HUDEP-2 (cell line): ENCODE data around the gene RNF145.
"Not testable (repeated sequence)": the region's sequence is repeated elsewhere in the genome, so short reads cannot be mapped to it uniquely, and the experiment has no call there.

Experiments
- DNase-seq, 76 experiments: peaks; one replicate each; lab custom pipeline; 2025; ENCODE audit not compliant: unreplicated experiment in 76 of 76; lab: John Stamatoyannopoulos, UW

Gene RNF145

GRCh38 chr5:159163027-159163700, 46.2 kb downstream of the RNF145 start:
- DNase-seq = no peak

DNA sequence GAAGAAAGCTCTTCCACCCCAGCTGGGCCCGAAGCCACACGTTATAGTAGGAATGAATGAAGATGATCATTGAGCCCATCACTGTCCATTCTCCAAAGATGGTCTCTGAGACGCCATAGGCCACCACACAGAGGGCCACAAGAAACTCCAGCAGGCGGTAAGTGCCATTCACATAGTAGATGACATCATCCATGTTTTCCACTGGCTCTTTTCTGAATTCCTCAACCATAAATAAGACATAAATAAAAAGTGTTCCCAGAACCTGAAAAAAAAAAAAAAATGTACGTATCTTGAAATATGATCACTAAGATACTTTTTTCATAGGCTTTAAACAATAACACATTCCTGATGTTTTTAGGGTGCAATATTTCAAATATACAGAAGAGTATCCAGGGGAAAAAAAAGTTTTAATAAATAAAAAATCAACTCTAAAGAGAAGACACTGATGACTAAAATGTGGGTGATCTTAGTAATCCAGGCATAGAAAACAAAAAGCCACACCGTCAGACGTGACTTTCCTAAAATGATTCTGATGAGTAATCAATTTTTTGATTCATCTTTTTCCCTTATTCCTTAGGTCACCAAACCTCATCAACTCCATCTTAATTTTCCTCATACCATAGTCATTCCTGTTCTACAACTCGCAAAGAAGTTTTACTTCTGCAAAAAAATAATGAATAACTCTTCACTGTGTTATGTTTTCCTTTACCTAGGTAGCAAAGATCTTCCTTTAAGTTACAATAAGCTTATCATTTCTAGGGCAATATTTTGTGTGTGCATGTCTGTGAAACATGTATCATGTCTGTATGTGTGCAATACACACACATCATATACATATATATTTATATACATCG, 47.8 kb downstream of the RNF145 start:
- DNase-seq = no peak

DNA sequence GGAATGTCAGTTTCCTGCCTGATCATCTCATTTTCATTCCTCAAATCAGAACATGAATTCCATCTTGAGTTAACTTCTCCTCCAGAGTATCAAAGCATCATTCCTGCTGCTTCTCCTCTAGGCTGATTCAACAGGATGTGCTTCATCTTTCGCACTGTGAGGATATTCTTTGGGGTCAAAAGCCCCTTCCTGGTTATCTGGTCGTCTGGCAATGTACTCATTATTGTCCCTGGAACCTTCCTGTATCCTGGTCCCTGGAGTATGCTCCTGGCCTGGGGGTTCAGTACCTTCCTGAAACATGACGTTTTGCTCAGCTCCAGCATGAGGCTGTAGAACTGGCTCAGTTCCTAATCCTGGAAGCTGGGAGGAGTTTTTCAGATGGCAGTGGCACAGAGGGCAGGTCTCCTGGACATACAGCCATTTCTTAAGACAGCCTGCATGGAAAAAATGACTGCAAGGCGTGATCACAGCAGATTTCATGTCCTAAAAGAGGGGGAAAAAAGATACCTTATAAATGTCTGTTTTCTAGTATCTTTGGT, 50.7 kb downstream of the RNF145 start:
- not testable (repeated sequence) for DNase-seq

GRCh38 chr5:159157552-159157951, 51.8 kb downstream of the RNF145 start:
- DNase-seq = no peak

GRCh38 chr5:159156426-159157238, 52.7 kb downstream of the RNF145 start:
- DNase-seq = peak in 34 of 76 experiments; percentile 1 to 67 (median 43)

DNA sequence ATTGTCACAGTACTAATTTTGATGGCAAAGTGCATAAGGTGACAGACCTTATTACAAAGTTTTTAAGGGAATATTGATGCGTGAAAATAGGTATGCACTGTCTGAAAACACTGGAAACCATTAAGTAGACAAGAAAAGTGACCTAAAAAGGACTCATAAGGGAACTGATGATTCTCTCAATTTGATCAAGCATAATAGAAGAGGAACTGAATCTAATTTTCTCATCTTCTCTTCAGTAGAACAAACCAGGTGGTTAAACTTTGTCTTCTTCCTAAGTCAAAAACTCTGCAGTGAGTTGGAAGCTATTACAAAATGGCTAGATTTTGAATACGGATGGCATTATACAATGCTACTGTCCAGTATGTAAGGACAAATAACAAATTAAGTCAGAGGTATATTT, 53.4 kb downstream of the RNF145 start:
- DNase-seq = no peak

DNA sequence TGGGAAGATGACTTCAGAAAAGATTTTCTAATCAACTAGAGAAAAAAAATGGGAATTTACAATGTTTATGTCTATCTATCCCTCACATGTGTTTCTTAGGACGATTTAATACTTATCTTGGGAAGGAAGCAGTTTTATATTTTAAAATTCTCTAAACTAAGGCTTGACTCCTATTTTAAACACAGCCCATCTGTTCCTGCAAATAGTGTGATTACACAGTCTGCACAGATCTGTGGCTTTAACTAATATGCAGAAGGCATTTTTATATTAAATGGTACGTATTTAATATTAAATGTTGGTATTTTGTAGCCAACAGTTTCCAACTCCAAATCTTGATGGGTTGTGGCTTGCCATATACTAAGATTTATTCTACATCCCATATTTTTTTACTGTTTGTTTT, 56.5 kb downstream of the RNF145 start:
- no peak for DNase-seq

DNA sequence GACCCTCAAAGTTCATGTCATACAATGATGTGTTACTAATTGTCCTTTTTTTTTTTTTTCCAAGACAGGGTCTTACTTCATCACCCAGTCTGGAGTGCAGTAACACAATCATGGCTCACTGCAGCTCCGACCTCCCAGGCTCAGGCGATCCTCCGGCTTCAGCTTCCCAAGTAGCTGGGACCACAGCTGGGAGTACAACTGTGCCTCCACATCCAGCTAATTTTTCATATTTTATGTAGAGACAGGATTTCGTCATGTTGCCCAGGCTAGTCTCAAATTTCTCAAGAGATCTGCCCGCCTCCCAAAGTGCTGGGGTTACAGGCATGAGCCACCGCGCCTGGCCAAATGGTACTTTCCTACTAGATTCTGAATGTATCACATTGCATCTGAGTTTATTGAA, 60.3 kb downstream of the RNF145 start:
- no peak for DNase-seq

DNA sequence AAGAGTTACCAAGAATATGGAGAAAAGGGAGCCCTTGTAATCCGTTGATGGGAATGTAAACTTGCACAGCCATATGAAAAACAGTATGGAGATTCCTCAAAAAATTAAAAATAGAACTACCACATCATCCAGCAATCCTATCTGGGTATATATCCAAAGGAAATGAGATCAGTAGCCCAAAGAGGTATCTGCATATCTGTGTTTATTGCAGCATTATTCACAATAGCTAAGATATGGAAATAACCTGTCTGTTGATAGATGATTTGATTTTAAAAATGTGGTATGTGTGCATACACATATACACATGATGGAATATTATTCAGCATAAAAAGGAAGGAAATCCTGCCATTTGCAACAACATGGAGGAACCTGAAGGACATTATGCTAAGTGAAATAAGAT, 61.4 kb downstream of the RNF145 start:
- no peak for DNase-seq

GRCh38 chr5:159146839-159147238, 62.5 kb downstream of the RNF145 start:
- no peak for DNase-seq

DNA sequence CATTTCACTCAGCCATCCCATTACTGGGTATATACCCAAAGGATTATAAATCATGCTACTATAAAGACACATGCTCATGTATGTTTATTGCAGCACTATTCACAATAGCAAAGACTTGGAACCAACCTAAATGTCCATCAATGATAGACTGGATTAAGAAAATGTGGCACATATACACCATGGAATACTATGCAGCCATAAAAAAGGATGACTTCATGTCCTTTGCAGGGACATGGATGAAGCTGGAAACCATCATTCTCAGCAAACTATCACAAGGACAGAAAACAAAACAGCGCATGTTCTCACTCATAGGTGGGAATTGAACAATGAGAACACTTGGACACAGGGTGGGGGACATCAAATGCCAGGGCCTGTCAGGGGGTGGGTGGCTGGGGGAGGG, 64.2 kb downstream of the RNF145 start:
- not testable (repeated sequence) for DNase-seq

- DNase-seq = no peak
These were observed 69.6 kb downstream of the RNF145 start for GRCh38 chr5:159139802-159140201.

GRCh38 chr5:159135896-159136531, 73.3 kb downstream of the RNF145 start:
- DNase-seq = no peak

DNA sequence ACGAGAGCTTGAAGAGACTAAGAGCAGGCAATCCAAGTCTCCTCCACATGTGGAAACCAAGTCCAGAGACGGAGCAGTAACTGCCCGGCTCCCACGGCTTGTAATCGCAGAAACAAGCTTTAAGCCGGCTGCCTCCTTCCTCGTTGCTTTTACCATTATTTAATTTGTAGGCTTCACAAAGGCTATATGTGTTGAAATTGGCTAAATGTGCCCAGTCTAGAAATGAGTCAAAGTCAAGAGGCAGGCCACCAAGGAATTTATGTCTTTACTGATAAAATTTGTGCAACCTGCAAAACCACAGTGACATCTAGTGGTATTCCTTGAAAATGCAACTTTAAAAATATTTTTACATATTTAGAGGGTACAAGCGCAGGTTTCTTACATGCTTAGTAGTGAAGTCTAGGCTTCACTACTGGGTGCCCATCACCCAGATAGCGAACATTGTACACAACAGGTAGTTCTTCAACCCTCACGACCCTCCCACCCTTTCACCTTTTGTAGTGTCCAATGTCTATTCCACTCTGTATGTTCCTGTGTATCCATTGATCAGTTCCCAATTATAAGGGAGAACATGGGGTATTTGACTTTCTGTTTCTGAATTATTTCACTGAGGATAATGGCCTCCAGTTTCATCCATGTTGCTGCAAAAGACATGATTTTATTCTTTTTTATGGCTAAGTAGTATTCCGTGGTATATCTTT, 76.2 kb downstream of the RNF145 start:
- DNase-seq = peak in 21 of 76 experiments; percentile 1 to 42 (median 14)

DNA sequence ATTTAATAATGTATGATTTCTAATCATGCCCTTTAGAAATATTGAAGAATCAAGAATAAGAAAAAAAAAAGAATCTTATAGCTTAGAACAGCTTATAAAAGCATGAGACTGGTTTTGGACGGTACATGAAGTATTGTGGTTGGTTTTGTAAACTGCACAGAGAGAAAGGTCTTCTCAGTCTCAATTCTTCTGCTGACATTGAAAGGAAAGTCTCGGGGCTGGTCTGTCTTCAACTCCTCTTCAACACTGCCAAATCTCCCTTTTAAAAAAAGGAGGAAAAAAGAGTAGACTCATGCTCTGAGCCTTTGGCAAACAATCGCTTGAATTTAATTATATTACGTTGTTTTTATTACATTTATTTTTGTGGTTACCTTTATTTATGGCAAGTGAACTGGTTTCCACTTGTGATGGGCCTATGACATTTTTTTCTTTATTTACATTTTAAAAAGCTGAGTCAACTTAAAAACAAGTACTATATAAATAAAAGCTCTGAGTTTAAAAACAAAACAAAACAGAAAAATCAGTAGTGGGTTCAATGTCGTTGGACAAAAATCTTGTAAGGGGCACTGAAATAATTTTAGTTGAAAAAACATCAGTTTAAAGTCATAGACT, 76.8 kb downstream of the RNF145 start:
- no peak for DNase-seq

GRCh38 chr5:159131951-159132350, 77.4 kb downstream of the RNF145 start:
- DNase-seq = no peak

DNA sequence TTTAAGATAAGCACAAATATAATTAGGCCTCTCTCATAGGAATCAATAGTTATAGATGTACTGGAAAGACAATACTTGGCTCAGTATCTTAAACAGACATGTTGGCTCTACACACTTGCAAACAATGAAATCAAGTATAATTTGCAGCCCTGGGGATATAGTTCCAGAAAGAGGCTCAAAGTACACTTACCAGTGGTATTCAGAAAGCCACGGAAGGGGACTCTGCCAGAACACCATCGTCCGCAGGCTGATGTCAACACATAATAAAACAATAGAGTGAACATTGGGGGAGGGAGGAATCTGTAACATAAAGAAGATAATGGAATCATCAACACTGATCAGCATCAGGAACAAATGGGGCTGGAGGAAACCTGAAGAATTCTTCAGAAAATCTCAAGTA, 78.5 kb downstream of the RNF145 start:
- DNase-seq = no peak

DNA sequence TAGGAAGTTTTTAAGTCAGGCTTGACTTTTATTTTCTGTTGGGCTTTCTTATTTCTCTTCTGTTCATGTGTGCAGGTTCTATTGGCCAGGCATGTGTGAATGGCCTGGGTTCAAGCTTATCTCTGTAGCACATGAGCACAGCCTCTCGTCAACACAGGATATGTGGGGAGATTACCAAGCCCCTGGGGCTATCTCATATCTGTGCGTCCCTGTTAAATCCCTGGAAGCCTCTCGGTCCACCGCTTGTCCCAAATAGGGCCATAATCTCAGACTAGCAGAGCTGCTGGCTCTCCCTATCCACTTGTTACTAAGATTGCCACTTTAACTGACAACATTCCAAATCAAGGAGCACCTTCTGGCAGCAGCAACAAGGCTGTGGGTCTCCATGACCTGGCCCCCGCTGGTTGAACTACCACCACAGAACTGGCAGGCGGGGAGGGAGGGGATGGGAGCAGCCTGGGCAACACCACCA, 81.2 kb downstream of the RNF145 start:
- peak in 40 of 76 experiments; percentile 2 to 69 (median 26) for DNase-seq

DNA sequence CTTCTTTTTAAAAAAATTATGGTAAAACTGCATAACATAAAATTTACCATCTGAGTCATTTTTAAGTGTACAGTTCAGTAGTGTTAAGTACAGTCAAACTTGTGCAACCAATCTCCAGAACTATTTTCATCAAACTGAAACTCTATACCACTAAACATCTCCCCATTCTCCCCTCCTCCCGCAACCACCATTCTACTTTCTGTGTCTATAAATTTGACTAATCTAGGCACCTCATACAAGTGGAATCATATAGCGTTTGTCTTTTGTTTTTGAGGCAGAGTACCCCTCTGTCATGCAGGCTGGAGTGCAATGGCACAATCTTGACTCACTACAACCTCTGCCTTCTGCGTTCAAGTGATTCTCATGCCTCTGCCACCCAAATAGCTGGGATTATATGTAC, 85.7 kb downstream of the RNF145 start:
- no peak for DNase-seq
